Measurements from ENCODE around the gene MAPK11.

DNA sequence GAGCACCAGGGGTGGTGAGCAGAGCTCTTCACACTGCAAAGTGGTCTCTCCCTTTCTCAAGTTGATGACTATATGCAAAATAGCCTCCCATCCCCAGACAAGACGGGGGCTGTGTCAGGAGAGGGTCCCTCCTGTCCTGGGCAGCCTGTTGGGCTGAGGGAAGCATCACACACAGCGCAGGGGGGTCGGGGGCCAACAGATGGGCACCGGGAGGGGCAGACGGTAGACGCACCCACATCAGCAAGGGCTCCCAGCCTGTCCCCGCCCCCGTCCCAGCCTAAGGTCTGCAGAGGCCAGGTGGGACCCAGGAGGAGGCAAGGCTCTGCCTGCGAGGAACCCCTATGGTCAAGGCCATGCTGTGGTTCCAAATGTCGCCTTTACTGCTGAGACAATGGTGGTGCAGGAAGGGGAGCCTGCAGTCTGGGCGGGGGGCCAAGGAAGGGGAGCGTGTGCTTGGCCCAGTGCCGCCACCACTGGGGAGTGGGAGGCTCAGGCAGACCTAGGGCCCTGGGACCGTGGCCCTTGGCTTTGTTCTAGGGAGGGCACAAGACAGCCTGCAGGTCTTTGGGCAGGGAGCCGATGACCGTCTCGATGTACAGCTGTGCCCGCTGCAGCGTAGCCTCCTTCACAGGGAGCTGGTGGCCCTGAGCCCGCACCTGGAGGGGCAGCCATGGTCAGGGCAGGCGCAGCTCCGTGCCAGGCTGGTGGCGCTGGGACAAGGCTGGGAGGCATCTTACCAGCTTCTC, 41.6 kb upstream of the MAPK11 start:
- TF ChIP-seq, protein P1, sequence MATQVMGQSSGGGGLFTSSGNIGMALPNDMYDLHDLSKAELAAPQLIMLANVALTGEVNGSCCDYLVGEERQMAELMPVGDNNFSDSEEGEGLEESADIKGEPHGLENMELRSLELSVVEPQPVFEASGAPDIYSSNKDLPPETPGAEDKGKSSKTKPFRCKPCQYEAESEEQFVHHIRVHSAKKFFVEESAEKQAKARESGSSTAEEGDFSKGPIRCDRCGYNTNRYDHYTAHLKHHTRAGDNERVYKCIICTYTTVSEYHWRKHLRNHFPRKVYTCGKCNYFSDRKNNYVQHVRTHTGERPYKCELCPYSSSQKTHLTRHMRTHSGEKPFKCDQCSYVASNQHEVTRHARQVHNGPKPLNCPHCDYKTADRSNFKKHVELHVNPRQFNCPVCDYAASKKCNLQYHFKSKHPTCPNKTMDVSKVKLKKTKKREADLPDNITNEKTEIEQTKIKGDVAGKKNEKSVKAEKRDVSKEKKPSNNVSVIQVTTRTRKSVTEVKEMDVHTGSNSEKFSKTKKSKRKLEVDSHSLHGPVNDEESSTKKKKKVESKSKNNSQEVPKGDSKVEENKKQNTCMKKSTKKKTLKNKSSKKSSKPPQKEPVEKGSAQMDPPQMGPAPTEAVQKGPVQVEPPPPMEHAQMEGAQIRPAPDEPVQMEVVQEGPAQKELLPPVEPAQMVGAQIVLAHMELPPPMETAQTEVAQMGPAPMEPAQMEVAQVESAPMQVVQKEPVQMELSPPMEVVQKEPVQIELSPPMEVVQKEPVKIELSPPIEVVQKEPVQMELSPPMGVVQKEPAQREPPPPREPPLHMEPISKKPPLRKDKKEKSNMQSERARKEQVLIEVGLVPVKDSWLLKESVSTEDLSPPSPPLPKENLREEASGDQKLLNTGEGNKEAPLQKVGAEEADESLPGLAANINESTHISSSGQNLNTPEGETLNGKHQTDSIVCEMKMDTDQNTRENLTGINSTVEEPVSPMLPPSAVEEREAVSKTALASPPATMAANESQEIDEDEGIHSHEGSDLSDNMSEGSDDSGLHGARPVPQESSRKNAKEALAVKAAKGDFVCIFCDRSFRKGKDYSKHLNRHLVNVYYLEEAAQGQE (IDR thresholded peaks at IDR 0.05; ENCODE audit: insufficient read depth in 1 of 2, low read depth in 2 of 2, low read length in 2 of 2) = no peak
- no peak for TF ChIP-seq SIN3A (IDR thresholded peaks at IDR 0.05; ENCODE audit: borderline replicate concordance, insufficient read depth, low read length)

All from PFSK-1 (cell line).